ENCODE data around the gene TNNC2. TPM values are rescaled to one million over a fixed set of nuclear protein-coding genes. Genes with fewer than 3 reads are reported as not detected.

The TNNC2 gene
- total and polyA plus RNA-seq, 9 of the 15 experiments (the other 6 are each of a cell fraction or from before 2014, with no cell fraction given), result not detected

- POLR2A ChIA-PET, result no interaction called here
Observed at GRCh38 chr20:45775411-45775810, 51.7 kb downstream of the TNNC2 start.

More at GRCh38 chr20:45775411-45775810, 51.7 kb downstream of the TNNC2 start:
- Histone ChIP-seq H3K27me3 (ENCODE audit: control insufficient read depth in 2 of 2, insufficient read depth in 2 of 2, low read length in 2 of 2) (peaks cover 5 to 8% of the 10 kb centered on the region in 2 experiments), H3K27ac (ENCODE audit: extremely low read depth, low read depth, low read length) (no peak overlapping the region), H4K20me1 (replicated peaks; ENCODE audit: control insufficient read depth, insufficient read depth, low read length) (no peaks in the 10 kb centered on the region), H3K4me1 (replicated peaks in 1 of 2; ENCODE audit: control insufficient read depth in 2 of 2, insufficient read depth in 2 of 2, low read length in 2 of 2) (peaks cover 0 to 11% of the 10 kb centered on the region in 2 experiments; a peak in 4 of 5 replicates), H3K79me2 (ENCODE audit: control insufficient read depth, insufficient read depth, low read length) (no peaks in the 10 kb centered on the region), H3K9me1 (ENCODE audit: control insufficient read depth, insufficient read depth, low read length) (no peaks in the 10 kb centered on the region), H3K4me3 (no peak overlapping the region), H3K9ac (ENCODE audit: insufficient read depth in 1 of 2, low read depth in 2 of 2, low read length in 2 of 2) (no peak overlapping the region), H3K4me2 (ENCODE audit: insufficient read depth, low read length) (no peak overlapping the region), H3K9me3 (replicated peaks; ENCODE audit: control insufficient read depth, insufficient read depth, low read depth, low read length) (no peaks in the 10 kb centered on the region), H3K36me3 (ENCODE audit: control insufficient read depth, insufficient read depth, low read length) (no peaks in the 10 kb centered on the region), H2AFZ (ENCODE audit: low read depth, low read length) (no peak overlapping the region)
- intact Hi-C loops (cut with micrococcal nuclease) (no loop called here), in situ Hi-C loops (cut with MboI) (loop anchor here (10.0 kb wide), 1 partner anchor 321 kb away; no protein-coding TSS in a partner anchor)
- DNase-seq (ENCODE audit: extremely low read depth in 1 of 4, low spot score in 3 of 4), result no peak
- ATAC-seq, result no peak
- WGBS (ENCODE audit: insufficient coverage, low coverage, missing lambda C conversion rate), result 5% methylated on average over 6 of the region's 6 CpGs
- CTCF ChIA-PET (ENCODE audit: low intra/inter-chr PET ratio), result interaction anchor here (0.6 kb wide), 1 partner anchor 191 kb away, joined by 3 read pairs; no protein-coding TSS in a partner anchor
- no TSS peak for BruUV-seq (replicated peaks)
- no peak for FAIRE-seq
- TF ChIP-seq, protein P1, sequence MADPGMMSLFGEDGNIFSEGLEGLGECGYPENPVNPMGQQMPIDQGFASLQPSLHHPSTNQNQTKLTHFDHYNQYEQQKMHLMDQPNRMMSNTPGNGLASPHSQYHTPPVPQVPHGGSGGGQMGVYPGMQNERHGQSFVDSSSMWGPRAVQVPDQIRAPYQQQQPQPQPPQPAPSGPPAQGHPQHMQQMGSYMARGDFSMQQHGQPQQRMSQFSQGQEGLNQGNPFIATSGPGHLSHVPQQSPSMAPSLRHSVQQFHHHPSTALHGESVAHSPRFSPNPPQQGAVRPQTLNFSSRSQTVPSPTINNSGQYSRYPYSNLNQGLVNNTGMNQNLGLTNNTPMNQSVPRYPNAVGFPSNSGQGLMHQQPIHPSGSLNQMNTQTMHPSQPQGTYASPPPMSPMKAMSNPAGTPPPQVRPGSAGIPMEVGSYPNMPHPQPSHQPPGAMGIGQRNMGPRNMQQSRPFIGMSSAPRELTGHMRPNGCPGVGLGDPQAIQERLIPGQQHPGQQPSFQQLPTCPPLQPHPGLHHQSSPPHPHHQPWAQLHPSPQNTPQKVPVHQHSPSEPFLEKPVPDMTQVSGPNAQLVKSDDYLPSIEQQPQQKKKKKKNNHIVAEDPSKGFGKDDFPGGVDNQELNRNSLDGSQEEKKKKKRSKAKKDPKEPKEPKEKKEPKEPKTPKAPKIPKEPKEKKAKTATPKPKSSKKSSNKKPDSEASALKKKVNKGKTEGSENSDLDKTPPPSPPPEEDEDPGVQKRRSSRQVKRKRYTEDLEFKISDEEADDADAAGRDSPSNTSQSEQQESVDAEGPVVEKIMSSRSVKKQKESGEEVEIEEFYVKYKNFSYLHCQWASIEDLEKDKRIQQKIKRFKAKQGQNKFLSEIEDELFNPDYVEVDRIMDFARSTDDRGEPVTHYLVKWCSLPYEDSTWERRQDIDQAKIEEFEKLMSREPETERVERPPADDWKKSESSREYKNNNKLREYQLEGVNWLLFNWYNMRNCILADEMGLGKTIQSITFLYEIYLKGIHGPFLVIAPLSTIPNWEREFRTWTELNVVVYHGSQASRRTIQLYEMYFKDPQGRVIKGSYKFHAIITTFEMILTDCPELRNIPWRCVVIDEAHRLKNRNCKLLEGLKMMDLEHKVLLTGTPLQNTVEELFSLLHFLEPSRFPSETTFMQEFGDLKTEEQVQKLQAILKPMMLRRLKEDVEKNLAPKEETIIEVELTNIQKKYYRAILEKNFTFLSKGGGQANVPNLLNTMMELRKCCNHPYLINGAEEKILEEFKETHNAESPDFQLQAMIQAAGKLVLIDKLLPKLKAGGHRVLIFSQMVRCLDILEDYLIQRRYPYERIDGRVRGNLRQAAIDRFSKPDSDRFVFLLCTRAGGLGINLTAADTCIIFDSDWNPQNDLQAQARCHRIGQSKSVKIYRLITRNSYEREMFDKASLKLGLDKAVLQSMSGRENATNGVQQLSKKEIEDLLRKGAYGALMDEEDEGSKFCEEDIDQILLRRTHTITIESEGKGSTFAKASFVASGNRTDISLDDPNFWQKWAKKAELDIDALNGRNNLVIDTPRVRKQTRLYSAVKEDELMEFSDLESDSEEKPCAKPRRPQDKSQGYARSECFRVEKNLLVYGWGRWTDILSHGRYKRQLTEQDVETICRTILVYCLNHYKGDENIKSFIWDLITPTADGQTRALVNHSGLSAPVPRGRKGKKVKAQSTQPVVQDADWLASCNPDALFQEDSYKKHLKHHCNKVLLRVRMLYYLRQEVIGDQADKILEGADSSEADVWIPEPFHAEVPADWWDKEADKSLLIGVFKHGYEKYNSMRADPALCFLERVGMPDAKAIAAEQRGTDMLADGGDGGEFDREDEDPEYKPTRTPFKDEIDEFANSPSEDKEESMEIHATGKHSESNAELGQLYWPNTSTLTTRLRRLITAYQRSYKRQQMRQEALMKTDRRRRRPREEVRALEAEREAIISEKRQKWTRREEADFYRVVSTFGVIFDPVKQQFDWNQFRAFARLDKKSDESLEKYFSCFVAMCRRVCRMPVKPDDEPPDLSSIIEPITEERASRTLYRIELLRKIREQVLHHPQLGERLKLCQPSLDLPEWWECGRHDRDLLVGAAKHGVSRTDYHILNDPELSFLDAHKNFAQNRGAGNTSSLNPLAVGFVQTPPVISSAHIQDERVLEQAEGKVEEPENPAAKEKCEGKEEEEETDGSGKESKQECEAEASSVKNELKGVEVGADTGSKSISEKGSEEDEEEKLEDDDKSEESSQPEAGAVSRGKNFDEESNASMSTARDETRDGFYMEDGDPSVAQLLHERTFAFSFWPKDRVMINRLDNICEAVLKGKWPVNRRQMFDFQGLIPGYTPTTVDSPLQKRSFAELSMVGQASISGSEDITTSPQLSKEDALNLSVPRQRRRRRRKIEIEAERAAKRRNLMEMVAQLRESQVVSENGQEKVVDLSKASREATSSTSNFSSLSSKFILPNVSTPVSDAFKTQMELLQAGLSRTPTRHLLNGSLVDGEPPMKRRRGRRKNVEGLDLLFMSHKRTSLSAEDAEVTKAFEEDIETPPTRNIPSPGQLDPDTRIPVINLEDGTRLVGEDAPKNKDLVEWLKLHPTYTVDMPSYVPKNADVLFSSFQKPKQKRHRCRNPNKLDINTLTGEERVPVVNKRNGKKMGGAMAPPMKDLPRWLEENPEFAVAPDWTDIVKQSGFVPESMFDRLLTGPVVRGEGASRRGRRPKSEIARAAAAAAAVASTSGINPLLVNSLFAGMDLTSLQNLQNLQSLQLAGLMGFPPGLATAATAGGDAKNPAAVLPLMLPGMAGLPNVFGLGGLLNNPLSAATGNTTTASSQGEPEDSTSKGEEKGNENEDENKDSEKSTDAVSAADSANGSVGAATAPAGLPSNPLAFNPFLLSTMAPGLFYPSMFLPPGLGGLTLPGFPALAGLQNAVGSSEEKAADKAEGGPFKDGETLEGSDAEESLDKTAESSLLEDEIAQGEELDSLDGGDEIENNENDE (IDR thresholded peaks at IDR 0.05; ENCODE audit: low read depth, low read length), result no peak
- TF ChIP-seq MED1 (CRISPR knock-in tag; IDR thresholded peaks at IDR 0.05; ENCODE audit: borderline replicate concordance), result no peak
- no peak for TF ChIP-seq ZNF589 (CRISPR knock-in tag; IDR thresholded peaks at IDR 0.05; ENCODE audit: low read depth)
- no peak for TF ChIP-seq ZBED1 (IDR thresholded peaks at IDR 0.05)
- no peak for TF ChIP-seq ZNF143 (CRISPR knock-in tag; IDR thresholded peaks at IDR 0.05)
- TF ChIP-seq ZEB2 (IDR thresholded peaks at IDR 0.05), result no peak
- TF ChIP-seq, protein P2, sequence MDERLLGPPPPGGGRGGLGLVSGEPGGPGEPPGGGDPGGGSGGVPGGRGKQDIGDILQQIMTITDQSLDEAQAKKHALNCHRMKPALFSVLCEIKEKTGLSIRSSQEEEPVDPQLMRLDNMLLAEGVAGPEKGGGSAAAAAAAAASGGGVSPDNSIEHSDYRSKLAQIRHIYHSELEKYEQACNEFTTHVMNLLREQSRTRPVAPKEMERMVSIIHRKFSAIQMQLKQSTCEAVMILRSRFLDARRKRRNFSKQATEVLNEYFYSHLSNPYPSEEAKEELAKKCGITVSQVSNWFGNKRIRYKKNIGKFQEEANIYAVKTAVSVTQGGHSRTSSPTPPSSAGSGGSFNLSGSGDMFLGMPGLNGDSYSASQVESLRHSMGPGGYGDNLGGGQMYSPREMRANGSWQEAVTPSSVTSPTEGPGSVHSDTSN (CRISPR knock-in tag; IDR thresholded peaks at IDR 0.05; ENCODE audit: low read depth), result no peak
- TF ChIP-seq, protein P2 (tag; conservative IDR thresholded peaks at IDR 0.05; ENCODE audit: low read depth), result no peak
- no peak for TF ChIP-seq CXXC5 (CRISPR knock-in tag; IDR thresholded peaks at IDR 0.05)

All from K562 (cell line).